Measurements from ENCODE around the gene TNRC6A. TPM values are rescaled to one million over a fixed set of nuclear protein-coding genes. Genes with fewer than 3 reads are reported as not detected.

TNRC6A gene
- total RNA-seq, 1 experiment from 2014 or later = 23.5 TPM

DNA sequence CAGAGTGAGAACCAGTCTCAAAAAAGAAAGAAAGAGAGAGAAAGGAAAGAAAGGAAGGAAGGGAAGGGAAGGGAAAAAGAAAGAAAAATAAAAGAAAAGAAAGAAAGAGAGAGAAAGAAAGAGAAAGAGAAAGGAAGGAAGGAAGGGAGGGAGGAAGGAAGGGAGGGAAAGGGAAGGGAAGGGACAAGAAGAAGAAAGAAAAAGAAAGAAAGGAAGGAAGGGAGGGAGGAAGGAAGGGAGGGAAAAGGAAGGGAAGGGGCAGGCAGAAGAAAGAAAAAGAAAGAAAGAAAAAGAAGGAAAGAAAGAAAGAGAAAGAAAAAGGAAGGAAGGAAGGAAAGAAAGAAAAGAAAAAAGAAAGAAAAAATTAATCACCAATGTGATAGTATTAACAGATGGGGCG, 132.0 kb downstream of the TNRC6A start:
- DNase-seq (ENCODE audit: extremely low read depth, low read depth) = no peak

DNA sequence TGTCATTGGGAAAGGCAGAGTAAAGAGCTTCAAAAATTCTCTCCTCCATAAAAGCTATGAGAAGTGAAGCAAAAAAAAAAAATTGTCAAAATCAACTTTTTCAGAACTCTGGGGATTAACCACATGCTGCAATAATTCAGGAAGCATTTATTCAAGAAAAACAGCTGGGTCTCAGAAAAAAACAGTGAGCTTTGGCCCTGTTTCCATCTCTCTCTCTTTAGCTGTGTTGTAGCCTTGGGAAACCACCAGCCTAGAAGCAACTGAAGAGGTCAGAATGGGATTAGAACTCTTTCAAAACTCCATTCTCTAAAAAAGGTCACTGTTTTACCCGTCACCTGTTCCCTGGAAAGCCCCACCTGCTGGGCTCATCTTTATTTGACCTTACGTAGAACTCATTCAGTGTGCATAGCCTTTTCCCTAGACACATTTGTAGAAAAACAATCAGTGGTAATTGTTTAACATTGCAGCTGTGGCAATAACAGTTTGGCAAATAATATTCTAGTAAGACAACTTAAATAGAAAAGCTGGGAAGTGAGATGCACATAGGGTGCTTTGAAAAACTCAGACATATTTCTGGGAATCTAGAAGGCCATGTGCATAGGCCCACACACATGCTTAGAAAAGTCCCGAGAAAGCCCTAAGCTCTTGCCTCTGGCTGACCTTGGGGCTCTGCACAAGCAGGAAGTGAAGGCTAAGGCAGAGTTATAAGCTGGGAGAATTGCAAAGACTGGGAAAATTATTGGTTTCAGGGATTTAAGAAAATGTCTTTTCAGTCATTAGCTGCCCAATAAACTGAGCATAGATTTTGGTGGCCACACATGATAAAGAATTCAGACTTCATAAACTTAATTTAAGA, 134.4 kb downstream of the TNRC6A start:
- DNase-seq (ENCODE audit: extremely low read depth, low read depth) = no peak

DNA sequence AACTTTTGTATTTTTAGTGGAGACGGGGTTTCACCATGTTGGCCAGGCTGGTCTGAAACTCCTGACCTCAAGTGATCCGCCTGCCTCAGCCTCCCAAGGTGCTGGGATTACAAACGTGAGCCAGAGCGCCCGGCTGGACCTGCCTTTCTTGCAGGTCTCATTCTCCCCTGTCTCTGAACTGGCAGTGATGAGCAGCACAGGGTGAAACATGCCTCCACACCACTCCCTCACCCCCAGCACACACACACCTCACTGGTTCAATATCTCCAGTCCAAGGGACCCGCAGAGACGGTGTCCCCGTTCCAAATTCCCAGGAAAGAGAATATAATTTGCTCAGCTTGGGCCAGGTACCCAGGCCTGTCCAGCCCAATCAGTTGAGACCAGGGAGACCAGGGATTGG, 139.6 kb downstream of the TNRC6A start:
- DNase-seq (ENCODE audit: extremely low read depth, low read depth) = no peak

DNA sequence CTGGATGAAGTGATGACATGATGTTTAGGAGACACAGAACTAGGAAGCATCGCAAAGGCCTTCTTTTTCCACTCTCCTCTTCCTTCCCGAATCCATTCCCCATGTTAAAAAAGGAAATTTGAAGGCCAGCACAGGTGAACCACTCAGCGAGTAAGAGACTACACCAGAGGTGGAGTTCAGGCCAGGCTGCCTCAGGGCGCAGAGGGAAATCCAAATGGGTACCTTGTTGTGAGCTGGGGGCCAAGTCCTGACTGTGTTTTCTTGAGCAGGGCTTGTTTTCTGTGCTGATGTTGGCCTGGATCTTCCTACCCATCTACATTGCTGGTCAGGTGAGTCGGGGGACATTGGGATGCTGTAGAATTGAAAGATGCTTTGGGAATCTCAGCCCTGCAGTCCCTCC, 142.4 kb downstream of the TNRC6A start:
- no peak for DNase-seq (ENCODE audit: extremely low read depth, low read depth)

DNA sequence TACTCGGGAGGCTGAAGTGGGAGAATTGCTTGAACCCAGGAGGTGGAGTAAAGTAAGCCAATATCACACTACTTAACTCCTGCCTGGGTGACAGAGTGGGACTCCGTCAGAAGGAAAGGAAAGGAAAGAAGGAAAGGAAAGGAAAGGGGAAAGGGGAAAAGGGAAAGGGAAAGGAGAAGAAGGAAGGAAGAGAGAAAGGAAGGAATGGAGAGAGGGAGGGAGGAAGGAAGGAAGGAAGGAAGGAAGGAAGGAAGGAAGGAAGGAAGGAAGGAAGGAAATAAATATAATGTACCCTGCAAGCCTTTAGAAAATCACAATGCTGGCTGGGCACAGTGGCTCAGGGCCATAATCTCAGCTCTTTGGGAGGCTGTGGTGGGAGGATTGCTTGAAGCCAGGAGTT, 143.6 kb downstream of the TNRC6A start:
- no peak for DNase-seq (ENCODE audit: extremely low read depth, low read depth)

DNA sequence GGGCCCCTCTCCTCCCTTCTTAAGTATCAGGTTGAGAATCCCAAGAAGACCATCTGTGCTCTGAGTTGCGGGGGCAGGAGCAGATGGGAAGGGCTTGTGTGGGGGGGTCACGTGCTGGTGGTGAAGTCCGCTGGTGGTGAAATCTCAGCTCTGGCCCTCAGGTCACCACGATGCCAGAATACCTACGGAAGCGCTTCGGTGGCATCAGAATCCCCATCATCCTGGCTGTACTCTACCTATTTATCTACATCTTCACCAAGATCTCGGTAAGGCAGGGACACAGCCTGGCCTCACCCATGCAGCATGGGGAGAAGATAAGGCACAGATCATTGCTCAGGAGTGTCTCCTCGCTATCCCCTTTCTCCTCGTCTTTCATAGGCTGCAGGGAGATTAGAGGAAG, 146.0 kb downstream of the TNRC6A start:
- DNase-seq (ENCODE audit: extremely low read depth, low read depth) = no peak

Other genes with a start within 250 kb of the TNRC6A start
- gene RBBP6, start 190.1 kb upstream of the TNRC6A start, total RNA-seq (2014; rRNA removed; shearing (Covaris generic)) = 40.3 and 53.9 TPM in 2 replicates
- gene SLC5A11, start 116.3 kb downstream of the TNRC6A start, total RNA-seq (2014; rRNA removed; shearing (Covaris generic)) = not detected in 2 replicates